ENCODE measurements around the gene SAMD10.

DNA sequence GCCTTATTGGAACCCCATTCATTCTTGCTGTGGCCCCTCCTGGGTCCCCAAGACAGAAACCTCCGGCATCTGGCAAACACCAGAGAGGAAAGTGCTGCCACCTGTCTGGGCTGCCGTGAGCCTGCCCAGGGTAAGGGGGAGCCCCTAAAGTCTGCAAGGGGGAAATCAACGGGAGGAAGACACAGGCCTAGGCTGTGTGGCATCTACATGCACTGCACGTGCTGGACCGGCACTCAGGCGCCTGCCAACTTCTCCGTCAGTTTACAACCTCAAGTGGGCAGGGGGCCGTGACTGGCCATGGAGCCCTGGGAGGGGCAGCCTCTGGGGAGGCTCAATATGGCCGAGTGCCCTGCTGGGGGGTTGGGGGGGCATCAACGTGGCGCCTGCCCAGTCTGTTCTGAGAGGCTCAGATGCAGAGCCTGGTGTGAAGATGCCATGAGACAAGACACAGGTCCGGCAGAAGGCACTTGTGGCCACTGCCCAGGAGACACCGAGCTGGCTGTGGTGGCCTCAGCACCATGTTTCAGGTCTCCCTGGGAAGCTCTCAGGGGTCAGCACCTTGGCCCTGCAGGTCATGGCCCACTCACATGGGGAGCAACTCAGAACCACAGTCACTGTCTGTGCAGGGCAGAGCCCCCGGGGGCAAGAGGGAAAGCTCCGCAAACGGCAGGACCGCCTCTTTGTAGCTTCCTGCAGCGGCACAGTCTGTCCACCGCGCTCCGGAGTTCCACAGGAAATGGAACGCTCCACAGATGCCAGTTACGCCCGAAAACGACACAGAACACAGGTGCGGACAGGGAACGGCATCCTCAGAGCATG is 31.6 kb downstream of the SAMD10 start:
- no peak for TF ChIP-seq POLR2A (IDR thresholded peaks at IDR 0.05)
- TF ChIP-seq, protein P1, sequence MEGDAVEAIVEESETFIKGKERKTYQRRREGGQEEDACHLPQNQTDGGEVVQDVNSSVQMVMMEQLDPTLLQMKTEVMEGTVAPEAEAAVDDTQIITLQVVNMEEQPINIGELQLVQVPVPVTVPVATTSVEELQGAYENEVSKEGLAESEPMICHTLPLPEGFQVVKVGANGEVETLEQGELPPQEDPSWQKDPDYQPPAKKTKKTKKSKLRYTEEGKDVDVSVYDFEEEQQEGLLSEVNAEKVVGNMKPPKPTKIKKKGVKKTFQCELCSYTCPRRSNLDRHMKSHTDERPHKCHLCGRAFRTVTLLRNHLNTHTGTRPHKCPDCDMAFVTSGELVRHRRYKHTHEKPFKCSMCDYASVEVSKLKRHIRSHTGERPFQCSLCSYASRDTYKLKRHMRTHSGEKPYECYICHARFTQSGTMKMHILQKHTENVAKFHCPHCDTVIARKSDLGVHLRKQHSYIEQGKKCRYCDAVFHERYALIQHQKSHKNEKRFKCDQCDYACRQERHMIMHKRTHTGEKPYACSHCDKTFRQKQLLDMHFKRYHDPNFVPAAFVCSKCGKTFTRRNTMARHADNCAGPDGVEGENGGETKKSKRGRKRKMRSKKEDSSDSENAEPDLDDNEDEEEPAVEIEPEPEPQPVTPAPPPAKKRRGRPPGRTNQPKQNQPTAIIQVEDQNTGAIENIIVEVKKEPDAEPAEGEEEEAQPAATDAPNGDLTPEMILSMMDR (IDR thresholded peaks at IDR 0.05), result no peak
